Measurements from ENCODE around the gene KCTD17. TPM values are rescaled to one million over a fixed set of nuclear protein-coding genes. Genes with fewer than 3 reads are reported as not detected.

KCTD17 gene
- total and polyA plus RNA-seq, 2 of the 13 experiments (the other 11 are each of a cell fraction or from before 2014, with no cell fraction given): 5.3 to 11.7 TPM

- CTCF ChIA-PET (ENCODE audit: low intra/inter-chr PET ratio, low total read pairs): no interaction called here
- no peaks in the 10 kb centered on the region for H3K27me3 ChIP-seq (ENCODE audit: control insufficient read depth in 1 of 2, insufficient read depth in 2 of 2, low read length in 2 of 2)
- intact Hi-C loops (cut with micrococcal nuclease; ENCODE audit: unreplicated experiment): no loop called here
- H3K9ac ChIP-seq (ENCODE audit: insufficient read depth, low read depth, low read length): no peak overlapping the region
- H3K27ac ChIP-seq (ENCODE audit: extremely low read length, insufficient read depth, low read length): no peak overlapping the region
- H3K4me2 ChIP-seq (ENCODE audit: low read depth, low read length): no peak overlapping the region
- TF ChIP-seq, protein P1, sequence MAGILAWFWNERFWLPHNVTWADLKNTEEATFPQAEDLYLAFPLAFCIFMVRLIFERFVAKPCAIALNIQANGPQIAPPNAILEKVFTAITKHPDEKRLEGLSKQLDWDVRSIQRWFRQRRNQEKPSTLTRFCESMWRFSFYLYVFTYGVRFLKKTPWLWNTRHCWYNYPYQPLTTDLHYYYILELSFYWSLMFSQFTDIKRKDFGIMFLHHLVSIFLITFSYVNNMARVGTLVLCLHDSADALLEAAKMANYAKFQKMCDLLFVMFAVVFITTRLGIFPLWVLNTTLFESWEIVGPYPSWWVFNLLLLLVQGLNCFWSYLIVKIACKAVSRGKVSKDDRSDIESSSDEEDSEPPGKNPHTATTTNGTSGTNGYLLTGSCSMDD (CRISPR knock-in tag; IDR thresholded peaks at IDR 0.05): no peak
- TF ChIP-seq, protein P2, sequence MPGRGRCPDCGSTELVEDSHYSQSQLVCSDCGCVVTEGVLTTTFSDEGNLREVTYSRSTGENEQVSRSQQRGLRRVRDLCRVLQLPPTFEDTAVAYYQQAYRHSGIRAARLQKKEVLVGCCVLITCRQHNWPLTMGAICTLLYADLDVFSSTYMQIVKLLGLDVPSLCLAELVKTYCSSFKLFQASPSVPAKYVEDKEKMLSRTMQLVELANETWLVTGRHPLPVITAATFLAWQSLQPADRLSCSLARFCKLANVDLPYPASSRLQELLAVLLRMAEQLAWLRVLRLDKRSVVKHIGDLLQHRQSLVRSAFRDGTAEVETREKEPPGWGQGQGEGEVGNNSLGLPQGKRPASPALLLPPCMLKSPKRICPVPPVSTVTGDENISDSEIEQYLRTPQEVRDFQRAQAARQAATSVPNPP (CRISPR knock-in tag; IDR thresholded peaks at IDR 0.05): no peak
- no peak for TF ChIP-seq ZMYM2 (CRISPR knock-in tag; IDR thresholded peaks at IDR 0.05)
- no peak for TF ChIP-seq ZNF724P (CRISPR knock-in tag; IDR thresholded peaks at IDR 0.05; ENCODE audit: borderline replicate concordance)
- TF ChIP-seq KLF13 (CRISPR knock-in tag; IDR thresholded peaks at IDR 0.05): no peak
- TF ChIP-seq, protein P3, sequence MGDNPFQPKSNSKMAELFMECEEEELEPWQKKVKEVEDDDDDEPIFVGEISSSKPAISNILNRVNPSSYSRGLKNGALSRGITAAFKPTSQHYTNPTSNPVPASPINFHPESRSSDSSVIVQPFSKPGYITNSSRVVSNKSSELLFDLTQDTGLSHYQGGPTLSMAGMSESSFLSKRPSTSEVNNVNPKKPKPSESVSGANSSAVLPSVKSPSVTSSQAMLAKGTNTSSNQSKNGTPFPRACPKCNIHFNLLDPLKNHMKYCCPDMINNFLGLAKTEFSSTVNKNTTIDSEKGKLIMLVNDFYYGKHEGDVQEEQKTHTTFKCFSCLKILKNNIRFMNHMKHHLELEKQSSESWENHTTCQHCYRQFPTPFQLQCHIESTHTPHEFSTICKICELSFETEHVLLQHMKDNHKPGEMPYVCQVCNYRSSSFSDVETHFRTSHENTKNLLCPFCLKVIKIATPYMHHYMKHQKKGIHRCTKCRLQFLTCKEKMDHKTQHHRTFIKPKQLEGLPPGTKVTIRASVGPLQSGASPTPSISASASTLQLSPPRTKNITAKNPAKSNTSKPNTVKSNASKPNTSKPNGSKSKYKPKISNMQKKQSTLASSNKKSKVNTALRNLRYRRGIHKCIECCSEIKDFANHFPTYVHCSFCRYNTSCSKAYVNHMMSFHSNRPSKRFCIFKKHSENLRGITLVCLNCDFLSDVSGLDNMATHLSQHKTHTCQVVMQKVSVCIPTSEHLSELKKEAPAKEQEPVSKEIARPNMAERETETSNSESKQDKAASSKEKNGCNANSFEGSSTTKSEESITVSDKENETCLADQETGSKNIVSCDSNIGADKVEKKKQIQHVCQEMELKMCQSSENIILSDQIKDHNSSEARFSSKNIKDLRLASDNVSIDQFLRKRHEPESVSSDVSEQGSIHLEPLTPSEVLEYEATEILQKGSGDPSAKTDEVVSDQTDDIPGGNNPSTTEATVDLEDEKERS (CRISPR knock-in tag; IDR thresholded peaks at IDR 0.05): no peak
- TF ChIP-seq ARID3A (IDR thresholded peaks at IDR 0.05; ENCODE audit: low read depth, low read length): no peak
- TF ChIP-seq BCL6 (CRISPR knock-in tag; IDR thresholded peaks at IDR 0.05): no peak
- H2AFZ ChIP-seq (ENCODE audit: low read length): no peak overlapping the region
- BruUV-seq (replicated peaks): no TSS peak
- no peaks in the 10 kb centered on the region for H4K20me1 ChIP-seq (ENCODE audit: insufficient read depth, low read length)
- in situ Hi-C loops (cut with HindIII; ENCODE audit: extremely low pct_ligation_motif_present, low pct_unique_long_range_greater_than_20kb): no loop called here
- no peak overlapping the region for H3K4me3 ChIP-seq (replicated peaks in 1 of 3; ENCODE audit: insufficient read depth in 1 of 3, low read depth in 2 of 3, low read length in 3 of 3)
- ATAC-seq (no peak), FAIRE-seq (no peak), DNase-seq (ENCODE audit: low spot score) (no peak)
- 78% methylated on average over 6 of the region's 6 CpGs for WGBS (ENCODE audit: low lambda C conversion rate)
- no peaks in the 10 kb centered on the region for H3K9me3 ChIP-seq (ENCODE audit: low read length)
- POLR2A ChIA-PET: no interaction called here
- H3K79me2 ChIP-seq (ENCODE audit: insufficient read depth, low read length): no peaks in the 10 kb centered on the region
- H3K36me3 ChIP-seq (replicated peaks in 1 of 2; ENCODE audit: control insufficient read depth in 1 of 2, insufficient read depth in 2 of 2, low read length in 2 of 2): no peaks in the 10 kb centered on the region
- H3K4me1 ChIP-seq (ENCODE audit: insufficient read depth, low read length): peaks cover 12% of the 10 kb centered on the region
Measured at GRCh38 chr22:37092997-37093396, 41.5 kb downstream of the KCTD17 start.
